ENCODE data around the gene USP49. TPM values are rescaled to one million over a fixed set of nuclear protein-coding genes. Genes with fewer than 3 reads are reported as not detected.

USP49 gene
- total RNA-seq, 1 experiment from 2014 or later, result 10.5 TPM

- no TSS peak for BruUV-seq (replicated peaks)
- ChIA-PET POLR2A (ENCODE audit: low non-redundant PET) (no interaction called here), CTCF (interaction anchor here (0.9 kb wide), 1 partner anchor 9 kb away, joined by 7 read pairs; the partner anchor contains the start of gene TOMM6)
- DNase-seq (ENCODE audit: low spot score), result no peak
- no peaks in the 10 kb centered on the region for H3K9me3 ChIP-seq (ENCODE audit: low read depth, low read length, poor library complexity, severe bottlenecking)
- H3K4me1 ChIP-seq (ENCODE audit: insufficient read depth, low read length, poor library complexity, severe bottlenecking), result no peaks in the 10 kb centered on the region
- no peaks in the 10 kb centered on the region for H3K27me3 ChIP-seq (replicated peaks; ENCODE audit: insufficient read depth, low read depth, low read length, poor library complexity)
- H3K4me3 ChIP-seq (ENCODE audit: low read depth, low read length, poor library complexity, severe bottlenecking), result no peak overlapping the region
- TF ChIP-seq EZH2 (IDR thresholded peaks at IDR 0.05; ENCODE audit: borderline replicate concordance, low read depth, low read length, poor library complexity, severe bottlenecking) (no peak), CTCF (conservative IDR thresholded peaks at IDR 0.05; ENCODE audit: low read depth, low read length) (no peak)
- peaks cover 9% of the 10 kb centered on the region for H3K36me3 ChIP-seq (ENCODE audit: insufficient read depth, low read length, poor library complexity, severe bottlenecking)
- no peak overlapping the region for H3K27ac ChIP-seq (ENCODE audit: low read depth, low read length, poor library complexity, severe bottlenecking)
- intact Hi-C loops (cut with micrococcal nuclease; ENCODE audit: unreplicated experiment), result no loop called here
Observed at GRCh38 chr6:41796474-41796873, 98.7 kb downstream of the USP49 start.

- no peak for TF ChIP-seq CTCF (conservative IDR thresholded peaks at IDR 0.05; ENCODE audit: low read depth, low read length)
- TF ChIP-seq EZH2 (IDR thresholded peaks at IDR 0.05; ENCODE audit: borderline replicate concordance, low read depth, low read length, poor library complexity, severe bottlenecking), result no peak
- Histone ChIP-seq H3K9me3 (ENCODE audit: low read depth, low read length, poor library complexity, severe bottlenecking) (no peaks in the 10 kb centered on the region), H3K4me3 (ENCODE audit: low read depth, low read length, poor library complexity, severe bottlenecking) (no peak overlapping the region), H3K27ac (ENCODE audit: low read depth, low read length, poor library complexity, severe bottlenecking) (no peak overlapping the region), H3K27me3 (replicated peaks; ENCODE audit: insufficient read depth, low read depth, low read length, poor library complexity) (no peaks in the 10 kb centered on the region), H3K36me3 (ENCODE audit: insufficient read depth, low read length, poor library complexity, severe bottlenecking) (peaks cover 36% of the 10 kb centered on the region), H3K4me1 (ENCODE audit: insufficient read depth, low read length, poor library complexity, severe bottlenecking) (no peaks in the 10 kb centered on the region)
- intact Hi-C loops (cut with micrococcal nuclease; ENCODE audit: unreplicated experiment), result no loop called here
- DNase-seq (ENCODE audit: low spot score), result no peak
- POLR2A ChIA-PET (ENCODE audit: low non-redundant PET), result interaction anchor here (0.6 kb wide), 1 partner anchor 85 kb away, joined by 3 read pairs; no protein-coding TSS in a partner anchor
- CTCF ChIA-PET, result no interaction called here
- BruUV-seq (replicated peaks), result no TSS peak
Observed at GRCh38 chr6:41791984-41792383, 103.2 kb downstream of the USP49 start.

- H3K9me3 ChIP-seq (ENCODE audit: low read depth, low read length, poor library complexity, severe bottlenecking), result no peaks in the 10 kb centered on the region
- no TSS peak for BruUV-seq (replicated peaks)
- H3K36me3 ChIP-seq (ENCODE audit: insufficient read depth, low read length, poor library complexity, severe bottlenecking), result peaks cover 36% of the 10 kb centered on the region
- TF ChIP-seq CTCF (conservative IDR thresholded peaks at IDR 0.05; ENCODE audit: low read depth, low read length) (no peak), EZH2 (IDR thresholded peaks at IDR 0.05; ENCODE audit: borderline replicate concordance, low read depth, low read length, poor library complexity, severe bottlenecking) (no peak)
- H3K4me3 ChIP-seq (ENCODE audit: low read depth, low read length, poor library complexity, severe bottlenecking), result no peak overlapping the region
- no peaks in the 10 kb centered on the region for H3K27me3 ChIP-seq (replicated peaks; ENCODE audit: insufficient read depth, low read depth, low read length, poor library complexity)
- intact Hi-C loops (cut with micrococcal nuclease; ENCODE audit: unreplicated experiment), result no loop called here
- no peaks in the 10 kb centered on the region for H3K4me1 ChIP-seq (ENCODE audit: insufficient read depth, low read length, poor library complexity, severe bottlenecking)
- POLR2A ChIA-PET (ENCODE audit: low non-redundant PET), result no interaction called here
- CTCF ChIA-PET, result no interaction called here
- DNase-seq (ENCODE audit: low spot score), result no peak
- H3K27ac ChIP-seq (ENCODE audit: low read depth, low read length, poor library complexity, severe bottlenecking), result no peak overlapping the region
Observed at GRCh38 chr6:41791305-41791704, 103.9 kb downstream of the USP49 start.

Measured in A673 (cell line).